K562 (cell line): ENCODE measurements around the gene MCCD1. TPM values are rescaled to one million over a fixed set of nuclear protein-coding genes. Genes with fewer than 3 reads are reported as not detected.

Experiments
- ARNT ChIP-seq, 2 experiments: fragments of 450-650 bp; IDR thresholded peaks; 2 replicates each; pipeline ENCODE4 v1.6.1; 2016; ENCODE audit warnings: mild to moderate bottlenecking in 1 of 2
- ATF3 ChIP-seq, 2 experiments: fragments of 450-650 bp in 1 of 2; sonication (generic) in 1 of 2; formaldehyde crosslinking in 1 of 2; IDR thresholded peaks in 1 of 2; conservative IDR thresholded peaks in 1 of 2; 2 replicates each; pipeline versions ENCODE4 v1.6.1 to v1.8.1; 2016 to 2023; ENCODE audit warnings: mild to moderate bottlenecking in 2 of 2, moderate library complexity in 2 of 2, inconsistent platforms in 1 of 2, missing genetic modification reagents in 1 of 2
- EGR1 ChIP-seq: fragments of 450-650 bp; conservative IDR thresholded peaks from 2 replicates; pipeline ENCODE4 v1.6.1; 2017; ENCODE audit warnings: mild to moderate bottlenecking
- FOSL1 ChIP-seq: fragments of 200-800 bp; sonication (Bioruptor generic); conservative IDR thresholded peaks from 2 replicates; pipeline ENCODE4 v1.6.1; 2016; ENCODE audit warnings: missing genetic modification characterization, missing compliant biosample characterization
- FOXA3 ChIP-seq, 2 experiments: fragments of 450-650 bp in 1 of 2; sonication (generic) in 1 of 2; formaldehyde crosslinking; IDR thresholded peaks in 1 of 2; conservative IDR thresholded peaks in 1 of 2; 2 replicates each; pipeline versions ENCODE4 v1.4.0 to v1.8.0; 2020 to 2022; ENCODE audit warnings: mild to moderate bottlenecking in 2 of 2, missing genetic modification reagents in 1 of 2
- FOXM1 ChIP-seq, 2 experiments: fragments of 450-650 bp in 1 of 2; sonication (generic) in 1 of 2; formaldehyde crosslinking in 1 of 2; IDR thresholded peaks; 2 replicates each; pipeline versions ENCODE4 v1.6.1 to v1.9.0; 2017 to 2022; ENCODE audit warnings: low read depth in 2 of 2, mild to moderate bottlenecking in 2 of 2, missing genetic modification reagents in 1 of 2, moderate library complexity in 1 of 2
- FUS ChIP-seq: fragments of 200-400 bp; formaldehyde crosslinking; optimal IDR thresholded peaks from 2 replicates; pipeline ENCODE3; 2017; ENCODE audit warnings: low read depth, low read length
- NFYB ChIP-seq: IDR thresholded peaks from 2 replicates; pipeline ENCODE4 v1.6.1; 2011; ENCODE audit warnings: mild to moderate bottlenecking, moderate library complexity; ENCODE audit not compliant: insufficient read length; ENCODE audit errors: extremely low read depth
- RFX1 ChIP-seq: fragments of 450-650 bp; IDR thresholded peaks from 2 replicates; pipeline ENCODE4 v1.6.1; 2016; ENCODE audit warnings: mild to moderate bottlenecking, moderate library complexity
- THAP7 ChIP-seq: fragments of 250-450 bp; sonication (Bioruptor Pico); IDR thresholded peaks from 2 replicates; pipeline ENCODE4 v1.5.0; 2021
- VEZF1 ChIP-seq: fragments of 200-800 bp; sonication (Bioruptor generic); IDR thresholded peaks from 2 replicates; pipeline ENCODE4 v1.6.1; 2017; ENCODE audit warnings: missing genetic modification characterization, missing compliant biosample characterization
- ZEB2 ChIP-seq: fragments of 450-650 bp; IDR thresholded peaks from 2 replicates; pipeline ENCODE4 v1.6.1; 2016
- ZFP36 ChIP-seq: fragments of 150-350 bp; IDR thresholded peaks from 2 replicates; pipeline ENCODE4 v1.6.1; 2018; ENCODE audit warnings: low read length, low read depth; ENCODE audit not compliant: partially characterized antibody
- polyA plus RNA-seq, 8 experiments: library from polyadenylated mRNA; depleted of rRNA in 4 of 8; stranded (reverse) in 5 of 8; unstranded in 3 of 8; fragments of >200 nt; fragmentation: Nextera tagmentation in 2 of 8; fragmentation: Illumina TruSeq in 1 of 8; extraction: Ambion mirVana in 2 of 8; extraction: Trizol in 1 of 8; gene quantifications; 2 replicates each; pipeline versions ENCODE4 v1.2.1 to v1.2.3, GENCODE V29; 2011 to 2014; ENCODE audit warnings: inconsistent platforms in 1 of 8, missing spikeins in 1 of 8
- total RNA-seq, 7 experiments: library from RNA; depleted of rRNA in 6 of 7; stranded (reverse); fragments of >200 nt in 6 of 7; fragmentation: Illumina TruSeq in 2 of 7; extraction: Trizol in 2 of 7; gene quantifications; 2 replicates each; pipeline versions ENCODE4 v1.2.1 to v1.2.3, GENCODE V29; 2011 to 2021; ENCODE audit warnings: low replicate concordance in 1 of 7
- TF ChIP-seq, protein P1 (sequence below), 2 experiments: fragments of 450-650 bp; IDR thresholded peaks; 2 replicates each; pipeline ENCODE4 v1.6.1; 2016; ENCODE audit warnings: mild to moderate bottlenecking in 2 of 2, borderline replicate concordance in 1 of 2, low read depth in 1 of 2, moderate library complexity in 1 of 2

MCCD1 gene
- total and polyA plus RNA-seq, 9 of the 15 experiments (the other 6 are each of a cell fraction or from before 2014, with no cell fraction given) = not detected

DNA sequence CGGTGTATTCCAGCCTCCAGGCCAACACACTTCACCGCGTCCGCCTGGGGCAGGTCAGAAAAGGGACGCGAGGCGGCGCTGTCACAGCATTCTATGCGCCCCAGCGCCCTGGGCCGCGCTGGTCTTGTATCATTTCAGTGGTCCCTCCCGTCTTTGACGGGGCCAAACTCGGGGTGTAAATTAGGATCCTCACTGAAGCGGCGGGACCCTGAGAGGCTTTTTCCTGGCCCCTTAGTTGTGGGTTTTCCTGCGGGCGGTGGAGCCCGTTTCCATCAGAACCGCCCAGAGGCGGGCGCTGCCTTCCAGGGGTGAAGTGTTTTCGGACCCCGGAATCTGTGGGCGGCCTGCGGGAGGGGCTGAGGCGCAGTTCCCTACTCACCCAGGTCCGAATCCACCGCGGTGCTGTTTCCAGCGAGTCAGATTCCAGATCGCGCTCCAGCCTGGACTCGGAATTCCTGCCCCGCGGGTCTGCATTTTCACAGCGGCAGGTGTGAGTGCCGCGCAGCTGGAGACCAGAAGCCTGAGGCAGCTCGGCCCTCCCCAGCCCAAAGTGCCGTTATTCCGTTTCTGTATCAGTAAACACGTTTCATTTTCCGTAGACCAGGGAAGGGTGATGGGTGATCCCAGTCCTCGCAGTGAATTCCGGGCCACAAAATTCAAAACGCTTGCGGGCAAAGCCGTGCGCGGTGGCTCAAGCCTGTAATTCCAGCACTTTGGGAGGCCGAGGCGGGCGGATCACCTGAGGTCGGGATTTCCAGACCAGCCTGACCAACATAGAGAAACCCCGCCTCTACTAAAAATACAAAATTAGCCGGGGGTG is 34.7 kb upstream of the MCCD1 start (continued):
- TF ChIP-seq, protein P1, sequence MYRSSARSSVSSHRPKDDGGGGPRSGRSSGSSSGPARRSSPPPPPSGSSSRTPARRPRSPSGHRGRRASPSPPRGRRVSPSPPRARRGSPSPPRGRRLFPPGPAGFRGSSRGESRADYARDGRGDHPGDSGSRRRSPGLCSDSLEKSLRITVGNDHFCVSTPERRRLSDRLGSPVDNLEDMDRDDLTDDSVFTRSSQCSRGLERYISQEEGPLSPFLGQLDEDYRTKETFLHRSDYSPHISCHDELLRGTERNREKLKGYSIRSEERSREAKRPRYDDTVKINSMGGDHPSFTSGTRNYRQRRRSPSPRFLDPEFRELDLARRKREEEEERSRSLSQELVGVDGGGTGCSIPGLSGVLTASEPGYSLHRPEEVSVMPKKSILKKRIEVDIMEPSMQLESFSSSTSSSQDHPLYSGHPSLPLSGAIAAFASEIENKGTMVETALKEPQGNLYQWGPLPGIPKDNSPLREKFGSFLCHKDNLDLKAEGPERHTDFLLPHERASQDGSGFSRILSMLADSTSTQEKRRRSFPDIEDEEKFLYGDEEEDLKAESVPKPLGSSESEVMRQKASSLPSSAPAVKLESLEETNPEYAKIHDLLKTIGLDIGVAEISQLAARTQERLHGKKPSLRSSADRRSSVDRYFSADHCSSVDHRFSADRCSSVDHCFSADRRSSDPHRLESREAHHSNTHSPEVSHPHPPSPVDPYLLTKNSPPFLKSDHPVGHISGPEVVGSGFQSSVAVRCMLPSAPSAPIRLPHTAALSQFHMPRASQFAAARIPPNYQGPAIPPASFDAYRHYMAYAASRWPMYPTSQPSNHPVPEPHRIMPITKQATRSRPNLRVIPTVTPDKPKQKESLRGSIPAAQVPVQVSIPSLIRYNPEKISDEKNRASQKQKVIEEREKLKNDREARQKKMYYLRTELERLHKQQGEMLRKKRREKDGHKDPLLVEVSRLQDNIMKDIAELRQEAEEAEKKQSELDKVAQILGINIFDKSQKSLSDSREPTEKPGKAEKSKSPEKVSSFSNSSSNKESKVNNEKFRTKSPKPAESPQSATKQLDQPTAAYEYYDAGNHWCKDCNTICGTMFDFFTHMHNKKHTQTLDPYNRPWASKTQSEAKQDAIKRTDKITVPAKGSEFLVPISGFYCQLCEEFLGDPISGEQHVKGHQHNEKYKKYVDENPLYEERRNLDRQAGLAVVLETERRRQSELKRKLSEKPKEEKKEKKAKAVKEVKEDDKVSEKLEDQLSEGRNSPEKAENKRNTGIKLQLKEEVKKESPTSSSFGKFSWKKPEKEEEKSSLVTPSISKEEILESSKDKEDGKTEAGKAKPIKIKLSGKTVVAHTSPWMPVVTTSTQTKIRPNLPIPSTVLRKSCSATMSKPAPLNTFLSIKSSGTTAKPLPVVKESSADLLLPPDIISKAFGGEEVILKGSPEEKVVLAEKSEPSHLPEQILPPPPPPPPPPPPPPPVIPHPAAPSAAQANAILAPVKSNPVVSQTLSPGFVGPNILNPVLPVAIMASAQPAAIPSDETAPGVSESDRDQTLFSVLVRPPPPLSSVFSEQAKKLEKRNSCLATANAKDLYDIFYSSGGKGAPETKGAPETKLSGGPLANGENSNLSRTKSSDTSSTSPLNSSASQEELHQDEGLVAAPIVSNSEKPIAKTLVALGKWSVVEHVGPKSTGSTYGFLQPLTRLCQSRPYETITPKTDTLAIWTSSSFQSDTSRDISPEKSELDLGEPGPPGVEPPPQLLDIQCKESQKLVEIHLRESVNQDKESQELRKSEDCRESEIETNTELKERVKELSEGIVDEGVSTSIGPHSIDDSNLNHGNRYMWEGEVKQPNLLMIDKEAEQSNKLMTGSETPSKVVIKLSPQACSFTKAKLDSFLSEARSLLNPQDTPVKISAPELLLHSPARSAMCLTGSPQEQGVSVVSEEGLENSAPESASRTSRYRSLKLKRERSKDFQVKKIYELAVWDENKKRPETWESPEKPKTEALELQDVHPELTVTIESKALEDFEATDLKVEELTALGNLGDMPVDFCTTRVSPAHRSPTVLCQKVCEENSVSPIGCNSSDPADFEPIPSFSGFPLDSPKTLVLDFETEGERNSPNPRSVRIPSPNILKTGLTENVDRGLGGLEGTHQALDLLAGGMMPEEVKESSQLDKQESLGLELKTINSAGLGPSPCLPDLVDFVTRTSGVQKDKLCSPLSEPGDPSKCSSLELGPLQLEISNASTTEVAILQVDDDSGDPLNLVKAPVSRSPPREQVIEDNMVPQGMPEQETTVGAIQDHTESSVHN (IDR thresholded peaks at IDR 0.05; ENCODE audit: borderline replicate concordance in 1 of 2, low read depth in 1 of 2) = no peak
- TF ChIP-seq NFYB = no peak
- peak; percentile 80 for TF ChIP-seq EGR1
- TF ChIP-seq FUS = no peak
- no peak for TF ChIP-seq ZEB2
- TF ChIP-seq THAP7 (CRISPR knock-in tag) = no peak
- 0 out of 2 replicates have a peak, but pooled peaks have one; percentile 9 for TF ChIP-seq FOSL1
- no peak for TF ChIP-seq RFX1
- no peak for TF ChIP-seq FOXM1 (IDR thresholded peaks at IDR 0.05; ENCODE audit: low read depth)
- no peak for TF ChIP-seq FOXM1 (CRISPR knock-in tag; IDR thresholded peaks at IDR 0.05; ENCODE audit: low read depth)
- TF ChIP-seq VEZF1 (CRISPR knock-in tag) = peak; percentile 67
- no peak for TF ChIP-seq FOXA3 (CRISPR knock-in tag; conservative IDR thresholded peaks at IDR 0.05 in 1 of 2, IDR thresholded peaks at IDR 0.05 in 1 of 2)
- no peak for TF ChIP-seq ATF3 (IDR thresholded peaks at IDR 0.05)
- no peak for TF ChIP-seq ATF3 (CRISPR knock-in tag; conservative IDR thresholded peaks at IDR 0.05)
- TF ChIP-seq ARNT (IDR thresholded peaks at IDR 0.05) = peak in 1 of 2 experiments; percentile 4; a peak in 1 of 4 replicates
- TF ChIP-seq ZFP36 = no peak
